ENCODE measurements around the gene PSMD12.
"Not testable (repeated sequence)": the region's sequence is repeated elsewhere in the genome, so short reads cannot be mapped to it uniquely, and the experiment has no call there.

PSMD12 gene

GRCh38 chr17:67359960-67360791, 6.2 kb downstream of the PSMD12 start:
- Histone ChIP-seq H3K9ac (ENCODE audit: low read depth in 1 of 2, low read length in 2 of 2) (no peak overlapping the region), H3K27me3 (ENCODE audit: control insufficient read depth in 1 of 2, insufficient read depth in 2 of 2, low read length in 2 of 2) (no peaks in the 10 kb centered on the region), H3K27ac (ENCODE audit: low read depth, low read length) (no peak overlapping the region), H3K9me3 (ENCODE audit: control insufficient read depth in 1 of 2, low read length in 2 of 2) (no peaks in the 10 kb centered on the region), H3K36me3 (ENCODE audit: control insufficient read depth in 1 of 2, insufficient read depth in 2 of 2, low read length in 2 of 2) (peaks cover 18 to 46% of the 10 kb centered on the region in 2 donors), H3K4me1 (ENCODE audit: control insufficient read depth in 1 of 2, insufficient read depth in 2 of 2, low read length in 2 of 2) (peaks cover 17 to 21% of the 10 kb centered on the region in 2 donors), H3K4me3 (ENCODE audit: low read depth in 1 of 2, low read length in 2 of 2) (no peak overlapping the region)

- Histone ChIP-seq H3K9me3 (ENCODE audit: control insufficient read depth in 1 of 2, low read length in 2 of 2) (no peaks in the 10 kb centered on the region), H3K4me1 (ENCODE audit: control insufficient read depth in 1 of 2, insufficient read depth in 2 of 2, low read length in 2 of 2) (peaks cover 4 to 10% of the 10 kb centered on the region in 2 donors), H3K27me3 (ENCODE audit: control insufficient read depth in 1 of 2, insufficient read depth in 2 of 2, low read length in 2 of 2) (no peaks in the 10 kb centered on the region), H3K9ac (ENCODE audit: low read depth in 1 of 2, low read length in 2 of 2) (no peak overlapping the region), H3K36me3 (ENCODE audit: control insufficient read depth in 1 of 2, insufficient read depth in 2 of 2, low read length in 2 of 2) (peaks cover 18 to 61% of the 10 kb centered on the region in 2 donors), H3K4me3 (ENCODE audit: low read depth in 1 of 2, low read length in 2 of 2) (no peak overlapping the region), H3K27ac (ENCODE audit: low read depth, low read length) (no peak overlapping the region)
Measured at GRCh38 chr17:67358612-67359011, 7.8 kb downstream of the PSMD12 start.

- H3K9ac ChIP-seq (ENCODE audit: low read depth in 1 of 2, low read length in 2 of 2): no peak overlapping the region
- H3K36me3 ChIP-seq (ENCODE audit: control insufficient read depth in 1 of 2, insufficient read depth in 2 of 2, low read length in 2 of 2): peaks cover 34 to 73% of the 10 kb centered on the region in 2 donors
- no peaks in the 10 kb centered on the region for H3K4me1 ChIP-seq (ENCODE audit: control insufficient read depth in 1 of 2, insufficient read depth in 2 of 2, low read length in 2 of 2)
- no peaks in the 10 kb centered on the region for H3K27me3 ChIP-seq (ENCODE audit: control insufficient read depth in 1 of 2, insufficient read depth in 2 of 2, low read length in 2 of 2)
- H3K4me3 ChIP-seq (ENCODE audit: low read depth in 1 of 2, low read length in 2 of 2): no peak overlapping the region
- no peaks in the 10 kb centered on the region for H3K9me3 ChIP-seq (ENCODE audit: control insufficient read depth in 1 of 2, low read length in 2 of 2)
- no peak overlapping the region for H3K27ac ChIP-seq (ENCODE audit: low read depth, low read length)
Measured at GRCh38 chr17:67353929-67354574, 12.3 kb downstream of the PSMD12 start.

- Histone ChIP-seq H3K36me3 (ENCODE audit: control insufficient read depth in 1 of 2, insufficient read depth in 2 of 2, low read length in 2 of 2) (peaks cover 37 to 77% of the 10 kb centered on the region in 2 donors), H3K9ac (ENCODE audit: low read depth in 1 of 2, low read length in 2 of 2) (no peak overlapping the region), H3K27me3 (ENCODE audit: control insufficient read depth in 1 of 2, insufficient read depth in 2 of 2, low read length in 2 of 2) (no peaks in the 10 kb centered on the region), H3K27ac (ENCODE audit: low read depth, low read length) (no peak overlapping the region), H3K4me3 (ENCODE audit: low read depth in 1 of 2, low read length in 2 of 2) (no peak overlapping the region), H3K9me3 (ENCODE audit: control insufficient read depth in 1 of 2, low read length in 2 of 2) (no peaks in the 10 kb centered on the region), H3K4me1 (ENCODE audit: control insufficient read depth in 1 of 2, insufficient read depth in 2 of 2, low read length in 2 of 2) (no peaks in the 10 kb centered on the region)
Measured at GRCh38 chr17:67353161-67353560, 13.2 kb downstream of the PSMD12 start.

- peaks cover 40 to 76% of the 10 kb centered on the region in 2 donors for H3K36me3 ChIP-seq (ENCODE audit: control insufficient read depth in 1 of 2, insufficient read depth in 2 of 2, low read length in 2 of 2)
Measured at GRCh38 chr17:67349420-67349819, 17.0 kb downstream of the PSMD12 start.

GRCh38 chr17:67347826-67348225, 18.6 kb downstream of the PSMD12 start:
- Histone ChIP-seq H3K36me3 (ENCODE audit: control insufficient read depth in 1 of 2, insufficient read depth in 2 of 2, low read length in 2 of 2) (peaks cover 52 to 79% of the 10 kb centered on the region in 2 donors), H3K9me3 (ENCODE audit: control insufficient read depth in 1 of 2, low read length in 2 of 2) (no peaks in the 10 kb centered on the region), H3K4me3 (ENCODE audit: low read depth in 1 of 2, low read length in 2 of 2) (no peak overlapping the region), H3K27me3 (ENCODE audit: control insufficient read depth in 1 of 2, insufficient read depth in 2 of 2, low read length in 2 of 2) (no peaks in the 10 kb centered on the region), H3K9ac (ENCODE audit: low read depth in 1 of 2, low read length in 2 of 2) (no peak overlapping the region), H3K4me1 (ENCODE audit: control insufficient read depth in 1 of 2, insufficient read depth in 2 of 2, low read length in 2 of 2) (no peaks in the 10 kb centered on the region), H3K27ac (ENCODE audit: low read depth, low read length) (no peak overlapping the region)

More at GRCh38 chr17:67349420-67349819, 17.0 kb downstream of the PSMD12 start:
- no peaks in the 10 kb centered on the region for H3K4me1 ChIP-seq (ENCODE audit: control insufficient read depth in 1 of 2, insufficient read depth in 2 of 2, low read length in 2 of 2)
- H3K4me3 ChIP-seq (ENCODE audit: low read depth in 1 of 2, low read length in 2 of 2): no peak overlapping the region
- H3K27ac ChIP-seq (ENCODE audit: low read depth, low read length): no peak overlapping the region
- H3K9me3 ChIP-seq (ENCODE audit: control insufficient read depth in 1 of 2, low read length in 2 of 2): no peaks in the 10 kb centered on the region
- H3K27me3 ChIP-seq (ENCODE audit: control insufficient read depth in 1 of 2, insufficient read depth in 2 of 2, low read length in 2 of 2): no peaks in the 10 kb centered on the region
- no peak overlapping the region for H3K9ac ChIP-seq (ENCODE audit: low read depth in 1 of 2, low read length in 2 of 2)

GRCh38 chr17:67343237-67343636, 23.1 kb downstream of the PSMD12 start:
- no peak overlapping the region for H3K27ac ChIP-seq (ENCODE audit: low read depth, low read length)
- no peaks in the 10 kb centered on the region for H3K4me1 ChIP-seq (ENCODE audit: control insufficient read depth in 1 of 2, insufficient read depth in 2 of 2, low read length in 2 of 2)
- H3K36me3 ChIP-seq (ENCODE audit: control insufficient read depth in 1 of 2, insufficient read depth in 2 of 2, low read length in 2 of 2): peaks cover 46 to 66% of the 10 kb centered on the region in 2 donors
- no peaks in the 10 kb centered on the region for H3K9me3 ChIP-seq (ENCODE audit: control insufficient read depth in 1 of 2, low read length in 2 of 2)
- no peak overlapping the region for H3K9ac ChIP-seq (ENCODE audit: low read depth in 1 of 2, low read length in 2 of 2)
- no peak overlapping the region for H3K4me3 ChIP-seq (ENCODE audit: low read depth in 1 of 2, low read length in 2 of 2)
- H3K27me3 ChIP-seq (ENCODE audit: control insufficient read depth in 1 of 2, insufficient read depth in 2 of 2, low read length in 2 of 2): no peaks in the 10 kb centered on the region

- H3K27me3 ChIP-seq (ENCODE audit: control insufficient read depth in 1 of 2, insufficient read depth in 2 of 2, low read length in 2 of 2); H3K9ac ChIP-seq (ENCODE audit: low read depth in 1 of 2, low read length in 2 of 2); H3K9me3 ChIP-seq (ENCODE audit: control insufficient read depth in 1 of 2, low read length in 2 of 2); H3K4me1 ChIP-seq (ENCODE audit: control insufficient read depth in 1 of 2, insufficient read depth in 2 of 2, low read length in 2 of 2); H3K27ac ChIP-seq (ENCODE audit: low read depth, low read length); H3K4me3 ChIP-seq (ENCODE audit: low read depth in 1 of 2, low read length in 2 of 2): not testable (repeated sequence)
- peaks cover 15 to 25% of the 10 kb centered on the region in 2 donors for H3K36me3 ChIP-seq (ENCODE audit: control insufficient read depth in 1 of 2, insufficient read depth in 2 of 2, low read length in 2 of 2)
Measured at GRCh38 chr17:67338353-67338752, 28.0 kb downstream of the PSMD12 start.

- Histone ChIP-seq H3K9ac (ENCODE audit: low read depth in 1 of 2, low read length in 2 of 2) (no peak overlapping the region), H3K27ac (ENCODE audit: low read depth, low read length) (no peak overlapping the region), H3K9me3 (ENCODE audit: control insufficient read depth in 1 of 2, low read length in 2 of 2) (no peaks in the 10 kb centered on the region), H3K4me1 (ENCODE audit: control insufficient read depth in 1 of 2, insufficient read depth in 2 of 2, low read length in 2 of 2) (no peaks in the 10 kb centered on the region), H3K4me3 (ENCODE audit: low read depth in 1 of 2, low read length in 2 of 2) (no peak overlapping the region), H3K36me3 (ENCODE audit: control insufficient read depth in 1 of 2, insufficient read depth in 2 of 2, low read length in 2 of 2) (peaks cover 8 to 16% of the 10 kb centered on the region in 2 donors), H3K27me3 (ENCODE audit: control insufficient read depth in 1 of 2, insufficient read depth in 2 of 2, low read length in 2 of 2) (no peaks in the 10 kb centered on the region)
Measured at GRCh38 chr17:67336859-67337258, 29.5 kb downstream of the PSMD12 start.

GRCh38 chr17:67335245-67335835, 31.0 kb downstream of the PSMD12 start:
- no peak overlapping the region for H3K27ac ChIP-seq (ENCODE audit: low read depth, low read length)
- no peak overlapping the region for H3K9ac ChIP-seq (ENCODE audit: low read depth in 1 of 2, low read length in 2 of 2)
- H3K4me3 ChIP-seq (ENCODE audit: low read depth in 1 of 2, low read length in 2 of 2): no peak overlapping the region
- no peaks in the 10 kb centered on the region for H3K9me3 ChIP-seq (ENCODE audit: control insufficient read depth in 1 of 2, low read length in 2 of 2)
- no peaks in the 10 kb centered on the region for H3K4me1 ChIP-seq (ENCODE audit: control insufficient read depth in 1 of 2, insufficient read depth in 2 of 2, low read length in 2 of 2)
- no peaks in the 10 kb centered on the region for H3K27me3 ChIP-seq (ENCODE audit: control insufficient read depth in 1 of 2, insufficient read depth in 2 of 2, low read length in 2 of 2)
- peaks cover 2 to 4% of the 10 kb centered on the region in 2 donors for H3K36me3 ChIP-seq (ENCODE audit: control insufficient read depth in 1 of 2, insufficient read depth in 2 of 2, low read length in 2 of 2)
